Stromal cell of bone marrow (primary cell): ENCODE measurements around the gene COPA.
"Not testable (repeated sequence)": the region's sequence is repeated elsewhere in the genome, so short reads cannot be mapped to it uniquely, and the experiment has no call there.

ENCODE experiments used
- DNase-seq: peaks from one replicate; pipeline ENCODE4 v3.0.0-alpha.2; 2012; ENCODE audit warnings: low read depth

COPA gene

GRCh38 chr1:160342953-160343869, at the start of gene COPA, which contains the start of gene NCSTN:
Gene COPA (minus strand): TSS chr1:160343250. CDS start chr1:160343170, 80 bp downstream.
Gene NCSTN (plus strand): TSS chr1:160343383. CDS start chr1:160343397, 14 bp downstream.
- DNase-seq, result peak; percentile 94

- not testable (repeated sequence) for DNase-seq
These were observed 45.4 kb upstream of the COPA start for GRCh38 chr1:160388406-160388805.

GRCh38 chr1:160384812-160385211, 41.8 kb upstream of the COPA start:
- not testable (repeated sequence) for DNase-seq

- peak; percentile 53 for DNase-seq
These were observed 34.6 kb upstream of the COPA start for GRCh38 chr1:160377585-160378206.

- peak; percentile 44 for DNase-seq
These were observed 33.6 kb upstream of the COPA start for GRCh38 chr1:160376525-160377131.

- DNase-seq, result no peak
These were observed 32.9 kb upstream of the COPA start for GRCh38 chr1:160375788-160376524.

GRCh38 chr1:160374306-160375110, 31.5 kb upstream of the COPA start:
- no peak for DNase-seq

- DNase-seq, result no peak
These were observed 30.6 kb upstream of the COPA start for GRCh38 chr1:160373696-160374095.

GRCh38 chr1:160371756-160372155, 28.7 kb upstream of the COPA start:
- no peak for DNase-seq

- DNase-seq, result no peak
These were observed 28.2 kb upstream of the COPA start for GRCh38 chr1:160371346-160371631.

GRCh38 chr1:160370561-160371345, 27.7 kb upstream of the COPA start:
- no peak for DNase-seq

GRCh38 chr1:160369087-160369486, 26.0 kb upstream of the COPA start:
- DNase-seq, result no peak

GRCh38 chr1:160367934-160368923, 25.2 kb upstream of the COPA start:
- DNase-seq, result no peak

GRCh38 chr1:160367516-160367900, 24.5 kb upstream of the COPA start:
- no peak for DNase-seq

GRCh38 chr1:160366731-160367515, 23.9 kb upstream of the COPA start, which contains the start of gene NHLH1:
Gene NHLH1 (plus strand): TSS chr1:160367071. CDS start chr1:160370732, 3,661 bp downstream.
- no peak for DNase-seq

- no peak for DNase-seq
These were observed 22.3 kb upstream of the COPA start for GRCh38 chr1:160365325-160365724.

GRCh38 chr1:160363951-160364735, 21.1 kb upstream of the COPA start:
- no peak for DNase-seq

- no peak for DNase-seq
These were observed 20.0 kb upstream of the COPA start for GRCh38 chr1:160363010-160363409.
